ENCODE data around the gene KRIT1.

DNA sequence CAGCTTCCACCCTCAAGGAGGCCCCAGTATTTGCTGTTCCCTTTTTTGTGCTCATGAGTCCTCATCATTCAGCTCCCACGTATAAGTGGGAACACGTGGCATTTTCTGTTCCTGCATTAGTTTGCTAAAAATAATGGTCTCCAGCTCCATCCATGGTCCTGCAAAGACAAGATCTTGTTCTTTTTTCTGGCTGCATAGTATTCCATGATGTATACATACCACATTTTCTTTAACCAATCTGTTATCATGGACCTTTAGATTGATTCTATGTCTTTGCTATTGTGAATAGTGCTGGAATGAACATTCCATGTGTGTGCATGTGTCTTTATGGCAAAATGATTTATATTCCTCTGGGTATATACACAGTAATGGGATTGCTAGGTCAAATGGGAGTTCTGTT is 17.0 kb downstream of the KRIT1 start:
- no peak for TF ChIP-seq ARNT (IDR thresholded peaks at IDR 0.05)
- no peak for TF ChIP-seq FOXM1 (IDR thresholded peaks at IDR 0.05; ENCODE audit: borderline replicate concordance)
- TF ChIP-seq CTBP1 (IDR thresholded peaks at IDR 0.05; ENCODE audit: borderline replicate concordance): no peak
- no peak for TF ChIP-seq HDGF (IDR thresholded peaks at IDR 0.05; ENCODE audit: borderline replicate concordance)
- TF ChIP-seq ZNF384 (IDR thresholded peaks at IDR 0.05): no peak
- no peak for TF ChIP-seq FOXK2 (IDR thresholded peaks at IDR 0.05)

All from HEK293T (cell line).